ENCODE results near the gene NRROS.

NRROS gene

GRCh38 chr3:196689941-196690660 is 50.6 kb downstream of the NRROS start:
- DNase-seq, result no peak

GRCh38 chr3:196691386-196691785 is 51.9 kb downstream of the NRROS start:
- DNase-seq, result no peak

GRCh38 chr3:196694202-196694638 is 54.7 kb downstream of the NRROS start:
- DNase-seq, result peak; percentile 9 to 13

- peak; percentile 20 to 30 for DNase-seq
These were observed 55.7 kb downstream of the NRROS start for GRCh38 chr3:196694941-196695848.

GRCh38 chr3:196695849-196696226 is 56.3 kb downstream of the NRROS start:
- no peak for DNase-seq

- DNase-seq, result no peak
These were observed 57.8 kb downstream of the NRROS start for GRCh38 chr3:196697270-196697669.

GRCh38 chr3:196699749-196700148 is 60.3 kb downstream of the NRROS start:
- no peak for DNase-seq

- DNase-seq, result no peak
These were observed 61.3 kb downstream of the NRROS start for GRCh38 chr3:196700801-196701200.

- no peak for DNase-seq
These were observed 66.8 kb downstream of the NRROS start for GRCh38 chr3:196706327-196706726.

GRCh38 chr3:196706731-196707130 is 67.2 kb downstream of the NRROS start:
- no peak for DNase-seq

- no peak for DNase-seq
These were observed 68.1 kb downstream of the NRROS start for GRCh38 chr3:196707566-196707965.

- DNase-seq, result no peak
These were observed 69.0 kb downstream of the NRROS start for GRCh38 chr3:196708467-196708866.

All from activated CD4-positive, alpha-beta T cell treated with anti-CD3 and anti-CD28 coated beads, Interleukin-2, amount 50 U/mL, for 4 hours (primary cell).